GM18505 (cell line): ENCODE measurements around the gene ZNF609.
"Not testable (repeated sequence)": the region's sequence is repeated elsewhere in the genome, so short reads cannot be mapped to it uniquely, and the experiment has no call there.

Experiments used
- ATAC-seq: cut with Tn5 transposase; IDR thresholded peaks from one replicate; pipeline ENCODE4 v1.9.1; 2021; ENCODE audit not compliant: unreplicated experiment
- POLR2A ChIP-seq: IDR thresholded peaks from 4 replicates; pipeline ENCODE4 v1.6.1; 2011; ENCODE audit warnings: borderline replicate concordance; ENCODE audit not compliant: insufficient read depth, insufficient read length; ENCODE audit errors: extremely low read depth

The ZNF609 gene

DNA sequence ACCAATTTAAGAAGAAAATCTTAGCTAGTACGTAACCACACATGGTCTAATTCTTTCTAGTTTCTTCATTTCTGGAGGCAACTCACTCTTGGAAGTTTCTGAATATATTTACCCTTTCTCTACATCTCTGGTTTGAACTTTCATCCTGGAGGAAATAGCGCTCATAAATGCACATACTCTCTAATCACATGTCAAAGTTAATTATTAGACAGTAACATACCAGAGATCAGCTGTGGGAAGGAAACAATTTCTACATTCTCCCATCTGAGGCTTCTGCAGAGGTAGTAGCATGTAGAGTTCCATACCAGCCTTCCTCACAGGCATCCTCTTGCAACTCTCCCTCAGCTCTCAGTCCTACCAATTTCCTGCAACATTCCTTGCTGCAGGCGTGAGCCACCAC, 182.5 kb downstream of the ZNF609 start:
- no peak for TF ChIP-seq POLR2A
- no peak for ATAC-seq

DNA sequence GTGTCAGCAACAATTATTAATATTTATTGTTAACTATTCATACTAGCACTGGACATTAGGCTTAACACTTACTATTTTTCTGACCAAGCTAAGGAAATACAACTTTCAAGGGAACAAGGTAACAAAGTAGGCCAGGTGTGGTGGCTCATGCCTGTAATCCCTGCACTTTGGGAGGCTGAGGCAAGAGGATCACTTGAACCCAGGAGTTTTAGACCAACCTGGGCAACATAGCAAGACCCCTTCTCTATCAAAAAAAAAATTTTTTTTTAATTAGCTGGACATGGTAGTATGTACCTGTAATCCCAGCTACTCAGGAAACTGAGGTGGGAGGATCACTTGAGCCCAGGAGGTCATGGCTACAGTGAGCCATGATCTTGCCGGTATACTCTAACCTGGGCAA, 183.3 kb downstream of the ZNF609 start:
- no peak for TF ChIP-seq POLR2A
- no peak for ATAC-seq

DNA sequence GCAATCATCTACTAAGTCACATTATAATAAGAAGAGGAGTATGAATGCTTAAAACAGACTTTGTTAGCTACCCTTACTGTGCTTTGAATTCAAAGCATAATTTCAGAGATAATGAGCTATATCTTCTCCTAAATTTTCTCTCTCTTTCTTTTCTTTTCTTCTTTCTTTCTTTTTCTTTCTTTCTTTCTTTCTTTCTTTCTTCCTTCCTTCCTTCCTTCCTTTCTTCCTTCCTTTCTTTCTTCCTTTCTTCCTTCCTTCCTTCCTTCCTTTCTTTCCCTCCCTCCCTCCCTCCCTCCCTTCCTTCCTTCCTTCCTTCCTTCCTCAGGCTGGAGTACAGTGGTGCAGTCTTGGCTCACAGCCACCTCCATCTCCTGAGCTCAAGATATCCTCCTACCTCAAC, 184.4 kb downstream of the ZNF609 start:
- not testable (repeated sequence) for ATAC-seq

DNA sequence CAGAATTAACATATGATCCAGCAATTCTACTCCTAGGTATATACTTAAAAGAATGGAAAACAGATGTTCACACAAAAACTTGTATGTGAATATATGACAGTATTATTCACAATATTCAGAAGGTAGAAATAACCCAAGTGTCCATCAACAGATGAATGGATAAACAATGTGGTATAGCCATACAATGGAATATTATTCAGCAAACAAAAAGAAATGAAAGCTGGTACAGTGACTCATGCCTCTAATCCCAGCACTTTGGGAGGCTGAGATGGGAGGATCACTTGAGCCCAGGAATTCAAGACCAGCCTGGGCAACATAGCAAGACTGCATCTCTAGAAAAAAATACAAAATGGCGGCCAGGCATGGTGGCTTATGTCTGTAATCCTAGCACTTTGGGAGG, 185.6 kb downstream of the ZNF609 start:
- ATAC-seq = no peak
- TF ChIP-seq POLR2A = no peak

DNA sequence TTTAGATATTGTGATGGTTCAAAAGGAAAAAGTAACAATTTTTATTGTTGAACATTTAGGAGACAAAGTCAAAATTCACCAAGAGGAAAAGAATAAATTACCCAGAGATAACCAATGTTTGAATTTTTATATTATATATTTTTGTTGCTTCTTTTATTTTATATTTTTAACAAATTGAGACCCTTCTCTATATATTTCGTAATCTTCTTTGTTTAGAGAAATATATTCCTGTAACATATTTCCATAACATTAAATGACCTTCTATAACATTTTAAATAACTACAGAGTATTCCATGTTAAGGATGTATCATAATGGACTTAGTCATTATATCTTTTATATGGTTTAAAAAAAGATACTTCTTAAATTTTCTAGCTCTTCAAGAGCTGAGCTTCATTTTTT, 187.0 kb downstream of the ZNF609 start:
- ATAC-seq = no peak
- no peak for TF ChIP-seq POLR2A

DNA sequence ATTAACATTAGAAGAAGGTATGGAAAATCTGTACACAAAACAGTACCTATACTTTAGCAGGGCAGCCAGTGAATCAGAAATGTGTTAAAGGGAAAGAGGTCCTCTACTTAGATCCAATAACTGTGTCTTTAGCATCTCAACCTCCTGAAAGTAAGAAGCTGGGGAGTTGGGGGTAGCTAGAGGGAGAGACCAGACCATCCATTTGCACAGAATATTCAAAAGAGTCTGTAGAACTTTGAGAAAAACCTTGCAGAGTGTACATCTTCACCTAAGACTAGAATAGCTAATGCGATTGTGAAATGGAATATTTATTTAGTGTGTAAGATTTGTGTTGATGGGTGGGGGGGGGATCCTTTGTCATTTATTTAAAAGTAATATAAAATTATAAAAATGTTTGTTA, 190.2 kb downstream of the ZNF609 start:
- no peak for TF ChIP-seq POLR2A
- no peak for ATAC-seq

DNA sequence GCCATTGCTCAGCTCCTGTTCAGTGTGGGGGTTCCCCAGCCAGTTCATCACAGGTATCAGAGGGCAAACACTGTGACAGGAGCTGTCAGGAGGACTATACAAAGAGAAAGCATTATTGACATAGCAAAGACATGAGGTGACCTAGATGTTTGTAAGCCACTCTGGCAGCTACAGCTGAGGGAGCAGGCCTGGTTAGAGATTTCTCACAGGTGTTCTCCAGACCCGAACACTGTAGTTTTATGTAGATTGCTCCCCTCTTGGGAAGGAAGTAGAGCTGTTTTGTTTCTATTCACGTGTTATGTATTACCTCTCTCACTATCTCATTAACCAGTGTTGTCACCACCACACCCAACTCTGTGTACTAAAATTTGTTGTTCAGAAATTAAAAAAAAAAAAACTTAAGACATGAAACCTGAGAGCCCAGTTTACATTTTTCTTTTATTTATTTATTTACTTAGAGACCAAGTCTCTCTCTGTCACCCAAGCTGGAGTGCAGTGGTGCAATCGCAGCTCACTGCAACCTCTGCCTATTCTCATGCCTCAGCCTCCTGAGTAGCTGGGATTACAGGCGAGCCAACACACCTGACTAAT, 191.3 kb downstream of the ZNF609 start:
- peak; percentile 72 for ATAC-seq

DNA sequence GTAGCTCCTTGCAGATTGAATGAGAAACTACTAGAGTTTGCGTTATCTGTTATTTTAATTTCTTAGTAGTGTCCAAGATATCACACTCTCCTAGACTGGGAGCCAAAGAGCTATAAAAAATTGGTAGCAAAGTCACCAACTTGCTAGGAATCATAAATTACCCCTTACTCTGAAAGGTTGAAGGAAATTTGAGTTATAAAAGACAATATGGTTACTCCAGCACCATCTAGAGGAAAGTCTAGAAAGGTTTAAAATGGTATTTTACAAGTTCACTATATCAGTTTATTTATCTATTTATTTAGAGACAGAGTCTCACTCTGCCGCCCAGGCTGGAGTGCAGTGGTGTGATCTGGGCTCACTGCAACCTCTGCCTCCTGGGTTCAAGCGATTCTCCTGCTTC, 193.4 kb downstream of the ZNF609 start:
- no peak for ATAC-seq
- TF ChIP-seq POLR2A = no peak

More for the DNA sequence above, 191.3 kb downstream of the ZNF609 start:
- TF ChIP-seq POLR2A = peak; percentile 18

DNA sequence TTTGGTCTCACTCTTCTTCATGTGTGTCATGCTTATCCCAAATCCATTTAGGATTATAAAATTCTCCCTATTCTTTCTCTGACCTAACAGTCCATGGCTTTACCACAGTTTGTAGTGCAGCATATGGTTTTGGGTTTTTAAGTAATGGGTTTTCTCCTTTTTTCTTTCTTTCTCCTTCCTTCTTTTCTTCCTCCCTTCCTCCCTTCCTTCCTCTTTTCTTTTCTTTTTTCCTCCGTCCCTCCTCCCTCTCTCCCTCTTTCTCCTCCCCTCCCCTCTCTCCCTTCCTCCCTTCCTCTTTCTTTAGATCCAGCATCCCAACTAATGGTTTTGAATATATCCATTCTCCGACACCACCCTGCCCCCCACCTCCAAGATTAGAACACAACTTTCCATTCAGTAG, 196.1 kb downstream of the ZNF609 start:
- TF ChIP-seq POLR2A = no peak
- ATAC-seq = no peak

DNA sequence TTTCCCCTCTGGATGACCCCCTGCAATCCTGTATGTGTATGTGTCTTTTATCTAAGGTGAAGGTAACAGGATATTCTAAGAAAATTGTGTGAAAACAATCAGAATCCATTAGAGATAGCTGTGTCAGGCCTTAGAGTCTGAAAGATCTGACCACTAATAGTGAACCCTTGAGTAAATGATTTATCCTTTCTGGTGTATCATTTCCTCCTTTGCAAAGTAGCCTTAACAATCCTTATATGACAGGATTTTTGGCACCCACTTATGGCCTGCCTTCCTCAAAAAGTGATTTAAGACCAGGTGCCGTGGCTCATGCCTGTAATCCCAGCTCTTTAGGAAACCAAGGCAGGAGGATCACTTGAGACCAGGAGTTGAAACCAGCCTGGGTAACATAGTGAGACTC, 204.8 kb downstream of the ZNF609 start:
- no peak for TF ChIP-seq POLR2A
- no peak for ATAC-seq

DNA sequence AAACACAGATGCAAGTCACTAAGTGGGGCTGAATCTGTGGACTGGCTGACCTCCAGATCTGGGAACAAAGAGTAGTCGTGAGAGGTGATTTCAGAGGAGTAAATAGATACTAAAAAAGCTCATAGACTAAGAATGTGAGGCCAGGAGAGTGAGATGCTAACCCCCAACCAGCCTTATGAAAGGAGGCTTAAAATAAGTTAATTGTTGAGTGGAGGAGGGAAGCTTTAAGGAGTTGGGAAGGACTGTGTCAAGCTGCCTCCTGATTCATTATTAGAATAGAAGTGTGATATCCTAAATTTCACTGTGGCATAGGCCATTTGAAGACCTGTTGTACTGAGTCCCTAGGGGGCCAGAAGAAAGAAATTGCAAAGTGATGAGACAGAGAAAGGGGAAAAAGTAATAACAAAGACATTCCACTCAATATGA, 207.4 kb downstream of the ZNF609 start:
- no peak for TF ChIP-seq POLR2A
- ATAC-seq = no peak

DNA sequence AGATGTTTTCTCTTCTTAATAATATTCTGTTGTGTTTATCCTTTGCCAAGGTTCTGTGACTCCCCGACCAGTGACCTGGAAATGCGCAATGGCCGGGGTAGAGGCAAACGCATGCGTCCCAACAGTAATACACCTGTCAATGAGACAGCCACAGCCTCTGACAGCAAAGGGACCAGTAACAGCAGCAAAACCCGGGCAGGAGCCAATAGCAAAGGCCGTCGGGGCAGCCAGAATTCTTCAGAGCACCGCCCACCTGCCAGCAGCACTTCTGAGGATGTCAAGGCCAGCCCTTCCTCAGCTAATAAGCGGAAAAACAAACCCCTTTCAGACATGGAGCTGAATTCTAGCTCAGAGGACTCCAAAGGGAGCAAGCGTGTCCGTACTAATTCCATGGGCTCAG, 213.5 kb downstream of the ZNF609 start:
- no peak for TF ChIP-seq POLR2A
- ATAC-seq = no peak

DNA sequence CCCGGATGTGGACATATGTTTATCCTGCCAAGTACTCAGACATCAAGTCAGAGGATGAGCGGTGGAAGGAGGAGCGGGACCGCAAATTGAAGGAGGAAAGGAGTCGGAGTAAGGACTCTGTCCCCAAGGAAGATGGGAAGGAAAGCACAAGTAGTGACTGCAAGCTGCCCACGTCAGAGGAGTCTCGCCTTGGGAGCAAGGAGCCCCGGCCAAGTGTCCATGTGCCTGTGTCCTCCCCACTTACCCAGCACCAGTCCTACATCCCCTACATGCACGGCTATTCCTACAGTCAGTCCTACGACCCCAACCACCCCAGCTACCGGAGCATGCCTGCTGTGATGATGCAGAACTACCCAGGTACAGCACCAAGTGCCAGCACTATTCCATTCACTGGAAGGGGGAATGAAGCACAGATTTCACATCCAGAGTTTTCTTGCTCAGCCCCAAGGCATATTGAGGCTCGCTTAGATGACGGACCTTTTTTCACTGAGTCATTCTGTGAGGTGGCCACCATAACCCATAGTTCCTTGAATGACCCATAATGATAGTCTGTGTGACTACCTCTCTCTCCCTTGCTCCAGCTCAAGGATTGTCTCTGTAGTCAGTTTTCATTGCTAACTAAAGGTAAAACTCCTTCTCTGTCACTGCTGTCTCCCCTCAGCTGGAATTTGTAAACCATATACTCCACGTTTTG, 217.9 kb downstream of the ZNF609 start:
- no peak for TF ChIP-seq POLR2A
- ATAC-seq = no peak

DNA sequence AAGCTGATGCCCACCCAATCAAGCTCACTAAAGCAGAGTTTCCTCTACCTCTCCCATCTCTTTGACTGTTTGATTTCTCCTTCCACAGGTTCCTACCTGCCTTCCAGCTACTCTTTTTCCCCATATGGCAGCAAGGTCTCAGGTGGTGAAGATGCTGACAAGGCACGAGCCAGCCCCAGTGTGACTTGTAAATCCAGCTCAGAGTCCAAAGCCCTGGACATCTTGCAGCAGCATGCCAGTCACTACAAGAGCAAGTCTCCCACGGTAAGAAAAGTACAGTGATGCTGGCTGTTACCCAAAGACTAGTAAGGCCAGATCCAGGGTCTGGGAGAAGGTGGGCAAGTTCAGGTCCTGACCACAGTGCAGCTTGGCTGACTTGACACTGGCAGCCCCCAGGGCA, 219.7 kb downstream of the ZNF609 start:
- no peak for ATAC-seq
- TF ChIP-seq POLR2A = no peak

DNA sequence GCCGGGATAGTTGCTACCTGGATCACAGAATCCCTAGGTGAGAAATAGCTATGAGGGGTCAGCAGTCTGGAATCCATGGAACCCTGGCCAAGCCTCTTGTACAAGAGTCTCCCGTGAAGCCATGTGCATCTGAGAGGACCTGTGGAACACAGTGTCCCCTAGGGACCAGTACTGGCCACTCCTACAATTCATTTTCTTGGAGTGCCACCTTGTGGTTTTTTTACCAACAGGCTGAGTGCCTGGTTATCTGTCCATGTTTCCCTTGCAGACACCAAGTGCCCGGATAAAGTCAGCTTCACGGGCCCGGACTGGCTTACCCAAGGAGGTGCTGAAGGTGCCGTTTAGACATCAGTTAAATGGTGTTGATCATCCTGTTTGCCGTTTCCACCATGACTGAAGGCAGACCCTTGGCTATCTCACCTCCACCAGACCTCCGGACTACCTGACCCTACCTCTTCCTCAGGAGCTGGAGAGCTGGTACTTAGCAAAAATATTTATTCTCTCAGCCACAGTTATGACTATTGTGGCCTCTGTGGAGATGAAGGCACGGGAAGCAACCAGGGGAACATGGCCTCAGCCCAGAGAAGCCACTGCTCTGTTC, 221.1 kb downstream of the ZNF609 start:
- no peak for ATAC-seq
- TF ChIP-seq POLR2A = no peak

DNA sequence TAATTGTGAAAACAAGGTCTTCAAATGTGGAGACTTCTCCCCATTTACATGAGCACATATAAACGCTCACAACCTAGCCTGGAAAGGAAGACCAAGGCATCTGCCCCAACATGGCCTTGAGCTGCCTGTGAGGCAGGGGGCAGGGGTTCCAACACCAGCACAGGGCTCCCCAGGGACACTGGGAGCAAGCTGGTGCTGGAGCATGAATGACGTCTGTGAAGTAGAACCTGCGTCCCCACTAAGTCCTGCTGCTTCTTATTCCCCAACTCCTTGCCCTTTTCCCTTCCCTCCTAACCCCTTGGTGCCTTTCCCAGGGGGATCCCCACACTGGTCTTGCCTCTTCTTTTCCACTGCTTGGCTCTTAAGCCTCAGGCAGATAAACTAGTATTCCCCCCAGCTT, 221.9 kb downstream of the ZNF609 start:
- TF ChIP-seq POLR2A = no peak
- no peak for ATAC-seq
